GM19372 (cell line): ENCODE data around the gene ABLIM1.
A peak's percentile ranks its signal among the peaks of the same experiment; 100 is the strongest.

ENCODE experiments used
- ATAC-seq: cut with Tn5 transposase; IDR thresholded peaks from one replicate; pipeline ENCODE4 v1.9.1; 2021; ENCODE audit warnings: mild to moderate bottlenecking, low read depth, moderate library complexity; ENCODE audit not compliant: unreplicated experiment

Gene ABLIM1

DNA sequence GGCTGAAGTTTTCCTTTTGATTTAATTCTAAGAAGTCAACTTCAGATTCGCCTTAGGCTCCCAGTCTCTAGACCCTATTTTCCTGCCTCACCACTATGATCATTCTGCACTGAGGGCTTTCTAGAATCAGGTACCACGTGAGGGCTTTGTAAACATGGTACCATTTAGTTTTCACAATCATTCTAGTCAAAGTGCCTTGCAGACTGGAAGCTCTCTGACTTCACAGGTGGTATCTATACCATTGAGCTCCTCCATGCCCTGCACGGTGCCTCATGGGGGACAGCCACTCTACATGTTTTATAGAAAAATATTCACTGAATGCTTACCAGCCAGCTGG is 106.5 kb downstream of the ABLIM1 start:
- no peak for ATAC-seq

DNA sequence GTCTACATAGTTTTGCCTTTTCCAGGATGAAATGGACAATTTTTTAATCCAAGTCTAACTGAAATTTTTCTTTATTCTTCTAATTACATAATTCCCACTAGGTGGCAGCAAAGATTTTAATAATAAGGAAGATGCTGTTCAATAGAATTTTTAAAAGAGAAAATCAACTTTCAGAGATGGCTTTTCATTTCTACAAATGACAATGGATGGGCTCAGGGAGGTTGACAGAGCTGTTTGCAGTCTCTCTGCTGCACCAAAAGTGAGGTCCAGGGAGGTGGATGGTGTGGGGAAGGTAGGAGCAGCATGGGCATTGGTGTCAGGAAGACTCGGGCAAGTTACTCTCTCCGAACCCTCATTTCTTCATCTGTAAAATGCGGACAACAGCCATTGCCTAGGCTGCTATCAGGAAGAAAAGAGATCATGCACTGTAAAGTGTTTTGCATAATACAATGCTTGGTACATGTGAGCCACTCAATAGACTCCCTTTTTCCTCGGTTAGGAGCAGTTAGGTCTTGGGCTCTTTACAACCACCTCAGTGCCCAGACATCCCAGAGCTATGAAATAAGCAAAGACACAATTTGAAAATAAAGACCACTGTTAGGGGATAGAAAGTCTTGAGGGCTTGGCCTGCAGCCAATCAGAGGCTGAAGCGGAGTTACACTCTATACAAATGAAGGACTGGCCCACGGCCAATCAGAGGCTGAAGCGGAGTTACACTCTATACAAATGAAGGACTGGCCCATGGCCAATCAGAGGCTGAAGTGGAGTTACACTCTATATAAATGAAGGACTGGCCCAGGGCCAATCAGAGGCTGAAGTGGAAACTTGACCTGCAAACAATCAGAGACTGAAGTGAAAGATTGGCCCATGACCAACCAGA is 107.1 kb downstream of the ABLIM1 start:
- ATAC-seq: no peak

DNA sequence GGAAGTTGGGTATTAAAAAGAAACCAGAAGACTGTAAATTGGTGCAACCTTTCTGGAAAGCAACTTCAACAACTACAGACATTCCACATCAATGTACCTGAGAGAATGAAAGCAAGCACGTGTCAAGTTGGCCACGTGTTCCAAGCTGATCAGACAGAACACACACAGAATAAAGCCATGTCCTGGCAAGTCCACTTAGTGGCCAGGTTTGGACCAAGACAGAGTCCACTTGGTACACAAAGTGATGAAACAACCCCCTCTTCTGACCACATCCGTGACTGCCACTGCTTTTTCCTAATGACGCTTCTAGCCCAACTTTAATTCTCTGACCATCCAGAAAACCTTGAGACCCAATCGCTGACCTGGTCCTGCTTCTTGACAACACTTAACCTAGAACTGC is 109.4 kb downstream of the ABLIM1 start:
- no peak for ATAC-seq

DNA sequence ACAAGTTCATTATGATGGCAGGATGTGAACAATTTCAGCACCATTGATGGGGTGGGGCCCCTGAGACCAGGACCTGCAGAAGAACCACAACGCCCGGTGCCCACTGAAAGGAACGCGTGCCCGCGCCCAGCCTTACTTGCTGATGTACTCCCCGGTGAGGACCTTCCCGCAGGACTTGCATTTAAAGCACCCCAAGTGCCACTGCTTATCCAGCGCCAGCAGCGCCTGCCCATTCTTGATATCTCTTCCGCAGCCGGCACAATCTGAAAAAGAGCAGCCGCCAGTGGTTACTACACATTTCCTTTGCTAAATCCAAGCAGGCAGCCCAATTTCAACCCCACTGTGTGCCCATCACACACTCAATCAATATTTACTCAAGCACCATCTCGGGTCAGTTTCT is 110.6 kb downstream of the ABLIM1 start:
- ATAC-seq: no peak

DNA sequence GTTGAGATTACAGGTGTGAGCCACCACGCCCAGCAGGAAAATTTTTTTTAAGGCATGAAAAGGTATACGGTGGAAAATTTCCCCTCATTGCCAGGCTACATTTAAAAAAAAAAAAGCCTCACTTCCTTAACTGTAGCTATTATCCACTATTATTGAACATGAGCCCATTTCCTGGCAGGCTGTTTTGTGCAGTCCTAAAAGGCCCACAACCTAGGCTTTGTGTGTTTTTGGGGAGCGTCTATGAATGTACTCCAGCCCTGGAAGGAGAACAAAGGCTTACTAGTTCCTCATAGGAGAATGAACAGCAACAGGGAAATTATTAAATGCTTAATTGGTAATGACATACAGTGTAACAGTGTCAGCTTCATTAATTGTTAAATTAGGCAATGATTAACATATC is 111.0 kb downstream of the ABLIM1 start:
- ATAC-seq: no peak

DNA sequence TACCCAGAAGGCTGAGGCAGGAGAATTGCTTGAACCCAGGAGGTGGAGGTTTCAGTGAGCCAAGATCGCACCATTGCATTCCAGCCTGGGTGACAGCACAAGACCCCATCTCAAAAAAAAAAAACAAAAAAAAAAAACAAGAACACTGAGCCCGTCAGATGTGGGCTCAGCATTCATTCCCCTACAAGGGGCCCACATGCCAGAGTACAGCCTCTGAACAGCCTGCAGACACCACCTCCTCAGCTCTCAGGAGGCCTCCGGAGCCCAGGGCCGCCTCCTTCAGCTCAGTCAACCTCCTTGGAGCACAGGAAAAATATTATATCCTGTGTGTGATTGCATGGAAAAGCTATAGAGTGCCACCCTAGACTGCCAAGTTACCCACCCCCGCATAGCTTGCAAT is 112.3 kb downstream of the ABLIM1 start:
- ATAC-seq: no peak

DNA sequence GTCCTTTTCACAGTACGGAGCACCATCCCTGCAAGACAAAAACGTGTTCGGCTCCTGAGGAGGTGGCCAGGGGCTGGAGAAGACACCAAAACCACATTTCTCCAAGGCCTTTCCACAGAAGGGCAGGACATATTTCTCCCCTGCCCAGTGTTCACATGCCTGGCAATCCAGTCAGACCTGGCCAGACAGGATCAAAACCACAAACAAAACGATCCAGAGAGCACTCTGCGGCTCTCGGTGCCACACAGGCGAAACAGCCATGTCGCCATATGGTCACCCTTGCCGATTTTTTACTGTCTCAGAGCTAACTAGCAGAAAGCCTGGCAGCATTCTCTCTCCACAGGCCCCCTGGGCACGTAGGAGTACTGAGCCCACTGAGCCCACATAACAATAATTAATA is 113.0 kb downstream of the ABLIM1 start:
- no peak for ATAC-seq

DNA sequence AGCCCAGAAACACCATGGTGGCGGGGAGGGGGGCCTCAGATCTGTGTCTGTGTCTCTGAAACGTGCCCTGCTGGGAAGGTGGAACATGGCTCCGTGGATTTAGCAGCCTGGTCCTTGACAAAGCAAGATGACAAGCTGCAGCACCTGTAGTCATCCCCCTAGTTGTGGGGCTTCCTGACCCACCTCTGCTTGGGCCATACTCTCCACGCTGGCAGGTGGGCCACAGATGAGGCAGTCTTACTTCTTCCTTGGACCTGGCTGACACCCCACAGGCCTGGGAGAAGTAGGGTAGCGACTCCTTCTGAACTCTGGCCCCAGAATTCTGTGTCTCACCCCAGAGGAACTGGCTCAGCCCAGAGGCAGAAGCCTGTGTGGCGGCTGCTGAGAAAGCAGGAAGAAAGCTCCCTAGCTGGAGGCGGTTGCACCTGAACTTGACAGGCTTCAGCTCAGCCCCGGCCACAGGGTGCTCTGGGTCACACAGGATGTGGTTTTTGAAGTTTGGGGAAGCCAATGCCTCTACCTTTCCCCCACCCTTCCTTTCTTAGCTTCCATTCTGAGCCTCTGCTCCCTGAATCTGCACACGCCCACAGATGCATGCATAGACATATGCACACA is 113.9 kb downstream of the ABLIM1 start:
- ATAC-seq: peak; percentile 97

DNA sequence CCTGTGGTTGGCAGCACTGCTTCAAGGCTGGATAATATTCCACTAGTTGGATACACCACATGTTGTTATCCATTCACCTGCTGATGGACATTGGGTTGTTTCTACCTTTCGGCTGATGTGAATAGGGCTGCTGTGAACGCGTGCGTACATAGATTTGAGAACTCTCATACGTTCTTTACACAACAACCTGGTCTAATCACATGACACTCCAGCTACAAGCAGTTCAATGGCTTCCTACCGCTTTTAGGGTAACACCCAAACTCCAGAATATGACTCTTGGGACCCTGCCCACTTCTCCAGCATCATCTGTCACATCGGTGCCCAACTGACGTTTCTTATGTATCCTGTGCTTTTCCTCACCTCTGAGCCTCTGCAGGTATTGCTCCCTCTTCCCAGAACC is 114.6 kb downstream of the ABLIM1 start:
- ATAC-seq: no peak

DNA sequence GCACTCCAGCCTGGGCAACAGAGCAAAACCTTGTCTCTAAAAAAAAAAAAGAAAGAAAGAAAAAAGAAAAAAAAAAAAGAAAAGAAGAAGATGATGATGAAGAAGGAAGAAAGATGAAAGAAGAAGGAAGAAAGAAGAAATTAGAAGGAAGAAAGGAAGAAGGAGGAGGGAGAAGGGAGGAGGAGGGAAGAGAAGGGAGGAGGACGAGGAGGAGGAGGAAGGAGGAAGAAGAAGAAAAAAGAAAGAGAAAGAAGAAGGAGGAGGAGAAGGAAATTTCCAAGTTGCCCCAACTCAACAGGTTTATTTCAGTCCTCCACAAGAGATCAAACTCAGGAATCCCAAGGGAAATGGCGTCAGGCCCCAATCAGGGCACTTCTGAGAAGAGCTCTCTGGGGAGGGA is 115.7 kb downstream of the ABLIM1 start:
- ATAC-seq: no peak

DNA sequence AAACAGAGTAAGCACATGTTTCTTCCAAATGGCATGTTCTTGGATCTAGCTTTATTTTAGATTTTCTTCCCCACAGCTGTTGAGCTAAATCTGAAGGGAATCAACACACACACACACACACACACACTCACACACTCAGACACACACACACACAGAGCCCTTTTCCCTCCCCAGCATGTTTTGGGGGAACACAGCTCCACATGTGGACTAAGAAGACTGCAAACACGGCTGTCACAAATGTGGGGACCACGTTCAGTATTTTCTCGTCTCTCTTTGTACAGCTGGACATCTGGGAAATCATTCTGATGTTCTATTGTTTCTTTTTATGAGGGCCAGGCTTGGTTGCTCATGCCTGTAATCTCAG is 116.3 kb downstream of the ABLIM1 start:
- ATAC-seq: no peak

DNA sequence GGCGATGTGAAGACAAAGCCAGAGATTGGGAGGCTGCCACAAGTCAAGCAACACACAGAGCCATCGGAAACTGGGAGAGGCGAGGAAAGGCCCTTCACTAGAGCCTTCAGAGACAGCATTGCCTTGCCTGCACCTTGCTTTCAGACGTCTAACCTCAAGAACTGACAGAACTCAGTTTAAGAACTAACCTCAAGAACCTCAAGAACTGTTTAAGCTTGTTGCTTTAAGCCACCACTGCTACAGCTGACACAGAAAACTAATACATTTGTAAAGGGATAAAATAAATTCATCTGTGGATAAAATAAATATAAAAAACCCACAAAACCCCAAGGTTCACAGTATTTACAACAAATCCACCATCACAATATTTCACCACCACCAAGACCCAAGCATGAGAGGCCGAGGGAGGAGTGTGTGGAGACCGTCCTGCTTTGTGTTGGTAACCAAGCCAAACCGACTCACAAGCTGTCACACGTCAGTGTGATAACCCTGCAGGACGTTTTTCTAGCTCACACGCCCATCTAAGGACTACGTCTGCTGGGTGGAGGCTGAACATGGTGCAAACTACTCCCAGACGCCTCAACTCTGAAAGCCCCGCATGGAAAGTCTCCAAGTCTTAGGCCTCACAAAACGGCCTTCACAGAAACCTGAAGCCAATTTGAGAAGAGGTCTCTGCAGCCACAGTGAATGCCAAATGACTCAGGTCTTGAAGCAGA is 116.8 kb downstream of the ABLIM1 start:
- no peak for ATAC-seq

DNA sequence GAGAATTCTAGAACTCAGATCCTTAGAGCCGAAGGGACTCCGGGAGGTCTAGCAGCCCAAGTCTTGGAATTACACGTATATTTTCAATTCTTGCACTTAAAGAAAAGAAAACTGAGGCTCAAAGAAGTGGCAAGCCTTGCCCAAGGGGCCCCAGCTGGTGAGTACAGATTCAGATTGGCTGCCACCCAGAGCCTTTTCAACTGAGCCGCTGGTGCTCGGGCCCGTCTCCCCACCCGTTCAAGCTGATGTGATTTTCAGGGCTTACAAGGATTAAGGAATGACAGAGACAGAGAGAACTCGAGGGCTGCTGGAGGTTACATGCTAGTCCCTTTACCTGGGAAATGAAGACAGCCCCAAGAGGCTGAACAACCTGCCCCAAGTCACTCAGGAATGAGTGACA is 117.8 kb downstream of the ABLIM1 start:
- ATAC-seq: no peak

DNA sequence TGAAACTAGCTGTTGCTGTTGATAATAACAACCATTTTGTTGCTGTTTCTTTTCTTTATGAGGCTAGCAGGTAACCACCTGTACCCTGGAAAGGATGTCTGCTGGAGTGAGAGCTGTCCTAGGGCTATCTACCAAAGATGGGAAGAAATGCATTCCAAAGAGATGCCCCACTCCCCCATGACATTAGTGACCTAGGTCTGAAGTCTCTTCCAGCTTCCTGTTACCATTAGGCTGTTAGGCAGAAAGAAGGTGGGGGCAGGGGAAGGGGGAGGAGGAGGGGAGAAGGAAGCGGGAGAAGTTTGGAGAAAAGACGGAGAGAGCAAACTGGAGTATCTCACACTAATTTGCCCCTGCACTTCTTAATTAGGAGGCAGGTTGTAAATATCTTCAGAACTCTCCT is 118.5 kb downstream of the ABLIM1 start:
- ATAC-seq: no peak

DNA sequence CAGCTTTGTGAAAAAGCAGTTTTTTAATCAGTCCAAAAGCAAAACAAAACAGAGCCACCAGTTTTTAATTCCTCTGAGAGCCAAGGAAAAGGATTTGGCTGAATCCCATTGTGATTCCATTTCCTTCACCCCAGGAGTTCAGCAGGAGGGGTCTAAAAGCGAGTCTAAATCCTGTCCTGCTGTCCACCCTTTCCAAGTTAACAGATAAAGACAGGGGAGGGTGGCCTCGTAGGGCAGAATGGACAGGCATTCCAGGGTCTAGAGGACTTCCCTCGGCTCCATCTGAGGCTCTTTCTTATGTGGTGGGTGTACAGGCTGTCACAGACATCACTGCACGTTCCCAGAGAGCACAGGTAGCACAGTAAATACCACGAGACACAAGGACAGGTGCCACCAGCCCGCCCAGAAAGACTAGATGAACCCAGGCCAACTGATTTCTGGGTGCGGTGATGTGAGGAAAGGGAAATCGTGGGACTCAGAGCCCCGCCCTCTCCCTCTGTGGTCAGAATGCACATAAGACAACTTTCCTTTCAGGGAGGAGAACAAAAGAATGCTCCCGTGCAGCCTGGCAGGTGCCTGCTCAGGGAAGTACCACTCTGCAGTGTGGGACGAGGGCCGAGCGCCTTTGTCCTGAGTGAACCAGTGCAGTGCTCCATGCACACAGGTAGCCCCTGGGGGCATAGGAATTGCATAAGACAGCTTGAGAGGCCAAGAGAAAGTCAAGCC is 119.7 kb downstream of the ABLIM1 start:
- ATAC-seq: no peak

DNA sequence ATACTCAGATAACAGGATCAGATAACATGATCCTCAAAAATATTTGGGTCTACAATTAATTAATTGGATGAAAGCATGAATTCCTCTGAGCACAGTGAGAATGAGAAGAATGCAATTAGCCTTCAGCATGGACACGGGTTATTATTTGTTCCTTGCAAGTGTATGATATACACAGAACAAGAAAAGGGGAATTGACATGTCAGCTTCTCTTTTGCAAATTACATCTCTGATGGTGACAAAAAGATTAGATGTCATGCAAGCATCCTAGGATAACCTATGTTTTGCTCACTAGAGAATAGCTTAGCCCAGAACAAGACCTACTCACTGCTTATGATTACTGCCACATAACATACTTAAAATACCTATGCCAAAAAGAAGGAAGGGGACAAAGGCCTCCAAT is 120.3 kb downstream of the ABLIM1 start:
- no peak for ATAC-seq

DNA sequence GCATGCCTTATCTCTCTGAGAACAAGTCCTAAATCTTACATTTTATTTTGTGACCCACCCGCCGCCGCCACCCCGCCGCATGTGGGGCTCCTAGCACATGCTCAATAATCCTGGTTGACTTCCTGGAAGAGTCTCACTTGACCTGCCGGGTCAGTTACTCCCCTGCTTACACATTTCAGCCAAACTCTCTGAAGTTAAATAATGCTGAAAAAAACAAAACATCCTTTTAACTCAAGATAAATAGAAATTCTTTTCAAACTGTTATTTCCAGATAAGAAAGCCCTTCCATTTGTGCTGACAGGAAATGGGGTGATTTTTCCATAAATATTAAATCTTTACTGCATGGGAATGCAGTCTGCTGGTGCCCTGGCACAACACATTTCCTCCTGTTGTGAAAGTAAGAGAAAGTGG is 123.5 kb downstream of the ABLIM1 start:
- no peak for ATAC-seq

DNA sequence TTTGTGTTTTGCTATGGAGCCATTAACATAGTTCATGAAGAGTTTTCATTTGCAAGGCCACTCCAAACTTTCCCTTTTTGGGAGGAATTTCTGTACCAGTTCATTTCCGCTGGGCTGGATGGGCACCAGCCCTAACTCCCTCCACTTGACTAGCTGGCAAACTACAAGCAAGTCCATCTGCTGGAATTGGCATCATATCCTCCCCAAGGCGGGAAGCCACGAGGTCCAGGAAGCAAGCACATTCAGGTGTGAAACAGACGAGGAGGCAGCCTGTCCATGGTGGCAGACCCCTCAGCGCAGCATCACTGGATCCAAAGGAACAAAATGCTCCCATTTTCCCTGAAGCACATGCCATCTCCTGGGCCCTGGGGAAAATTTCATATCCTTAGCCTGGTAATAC is 125.8 kb downstream of the ABLIM1 start:
- ATAC-seq: no peak

DNA sequence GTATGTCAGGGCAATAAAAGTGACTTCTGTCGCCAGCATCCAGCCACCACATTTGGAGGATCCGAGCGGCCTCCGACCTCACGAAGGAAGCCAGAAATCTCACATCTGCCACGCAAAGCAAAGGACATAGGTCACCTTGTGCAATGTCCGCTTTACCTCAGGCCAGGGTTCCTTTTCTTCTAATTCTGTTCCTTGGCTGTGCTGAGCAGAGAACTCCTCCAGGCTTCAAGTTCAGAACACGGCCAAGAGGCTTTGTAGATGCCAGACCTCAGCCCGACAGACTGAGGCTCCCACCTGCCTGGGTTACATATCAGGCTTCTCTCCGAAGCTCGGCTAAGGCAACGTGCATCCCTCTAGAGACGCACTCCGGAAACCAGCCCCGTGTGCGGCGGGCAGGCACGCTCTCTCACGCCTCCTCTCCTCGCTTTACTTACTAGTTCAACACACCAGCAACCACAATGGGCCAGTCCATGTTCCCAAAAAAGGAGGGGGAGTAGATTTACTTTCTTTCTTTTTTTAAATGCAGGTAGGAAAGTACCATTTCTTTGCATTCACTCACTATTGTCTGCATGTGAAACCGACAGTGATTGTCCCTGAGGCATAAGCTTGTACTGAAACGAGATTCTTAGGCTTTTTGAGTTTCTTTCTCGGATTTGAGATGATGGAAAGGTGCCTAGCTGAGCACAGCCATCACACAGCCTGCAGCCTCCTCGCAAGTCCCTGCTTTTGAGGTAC is 131.4 kb downstream of the ABLIM1 start:
- ATAC-seq: peak; percentile 95

DNA sequence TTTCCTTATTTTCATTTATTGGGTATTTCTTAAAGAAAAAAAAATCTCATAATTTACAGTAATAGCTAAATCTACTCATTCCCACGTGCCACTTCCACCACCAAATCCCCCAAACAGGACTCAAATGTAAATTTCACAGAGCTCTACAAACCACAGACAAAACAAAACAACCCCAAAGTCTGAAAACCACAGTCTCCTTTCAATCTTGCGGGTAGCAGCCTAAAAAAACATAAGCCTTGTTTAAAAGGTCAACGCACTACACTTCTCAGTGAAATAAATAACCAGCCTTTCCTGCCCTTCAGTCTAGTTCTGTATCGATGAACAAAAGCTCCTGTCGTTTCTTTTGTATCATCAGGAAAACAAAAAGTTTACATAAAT is 132.0 kb downstream of the ABLIM1 start:
- peak; percentile 35 for ATAC-seq
